ENCODE data around the gene HOXC12. TPM values are rescaled to one million over a fixed set of nuclear protein-coding genes. Genes with fewer than 3 reads are reported as not detected.

HOXC12 gene
- total RNA-seq, 4 donors from 2014 or later = 0.22 to 1.4 TPM; not detected in 2

GRCh38 chr12:54004063-54004840 lies 49.5 kb downstream of the HOXC12 start:
- Histone ChIP-seq H3K4me1 (peaks cover 0 to 88% (median 16%) of the 10 kb centered on the region in 4 donors), H3K27ac (peak overlapping the region; percentile 65 to 99 (median 86)), H3K9me3 (no peaks in the 10 kb centered on the region), H3K4me3 (peak overlapping the region in 3 of 4 donors; percentile 30 to 49 (median 44)), H3K27me3 (peaks cover 0 to 52% of the 10 kb centered on the region in 2 donors), H3K36me3 (peaks cover 0 to 4% (median 0%) of the 10 kb centered on the region in 3 donors)
- WGBS, 2 donors = 37 to 46% methylated on average over 20 of the region's 20 CpGs
- TF ChIP-seq EP300 (IDR thresholded peaks at IDR 0.05) (no peak), POLR2A (IDR thresholded peaks at IDR 0.05) (no peak), CTCF (IDR thresholded peaks at IDR 0.05) (no peak)
- no peak for DNase-seq (ENCODE audit: low spot score in 2 of 2)

GRCh38 chr12:54004841-54005530 lies 50.3 kb downstream of the HOXC12 start:
- DNase-seq (ENCODE audit: low spot score in 2 of 2) = no peak
- no peak for TF ChIP-seq CTCF (IDR thresholded peaks at IDR 0.05)
- TF ChIP-seq EP300 (IDR thresholded peaks at IDR 0.05) = peak in 1 of 2 donors; percentile 59
- TF ChIP-seq POLR2A (IDR thresholded peaks at IDR 0.05) = no peak
- peaks cover 0 to 52% of the 10 kb centered on the region in 2 donors for H3K27me3 ChIP-seq
- peak overlapping the region; percentile 26 to 49 (median 37) for H3K4me3 ChIP-seq
- peaks cover 0 to 90% (median 19%) of the 10 kb centered on the region in 4 donors for H3K4me1 ChIP-seq
- no peaks in the 10 kb centered on the region for H3K9me3 ChIP-seq
- peak overlapping the region; percentile 65 to 99 (median 81) for H3K27ac ChIP-seq
- WGBS, 2 donors = 13 to 21% methylated on average over 31 of the region's 31 CpGs
- peaks cover 0 to 4% (median 0%) of the 10 kb centered on the region in 3 donors for H3K36me3 ChIP-seq

GRCh38 chr12:54005531-54005852 lies 50.8 kb downstream of the HOXC12 start:
- Histone ChIP-seq H3K9me3 (no peaks in the 10 kb centered on the region), H3K27me3 (peaks cover 0 to 48% of the 10 kb centered on the region in 2 donors), H3K4me1 (peaks cover 0 to 89% (median 17%) of the 10 kb centered on the region in 4 donors), H3K4me3 (peak overlapping the region; percentile 26 to 49 (median 37)), H3K27ac (peak overlapping the region; percentile 65 to 99 (median 81)), H3K36me3 (peaks cover 0 to 4% (median 0%) of the 10 kb centered on the region in 3 donors)
- no peak for TF ChIP-seq POLR2A (IDR thresholded peaks at IDR 0.05)
- TF ChIP-seq CTCF (IDR thresholded peaks at IDR 0.05) = no peak
- TF ChIP-seq EP300 (IDR thresholded peaks at IDR 0.05) = no peak
- 4 to 6% methylated on average over 26 of the region's 26 CpGs for WGBS, 2 donors
- no peak for DNase-seq (ENCODE audit: low spot score in 2 of 2)

GRCh38 chr12:54005853-54006558 lies 51.3 kb downstream of the HOXC12 start:
- peaks cover 0 to 89% (median 17%) of the 10 kb centered on the region in 4 donors for H3K4me1 ChIP-seq
- peaks cover 0 to 4% (median 0%) of the 10 kb centered on the region in 3 donors for H3K36me3 ChIP-seq
- H3K27ac ChIP-seq = peak overlapping the region; percentile 65 to 99 (median 81)
- TF ChIP-seq POLR2A (IDR thresholded peaks at IDR 0.05) = peak in 1 of 2 donors; percentile 27
- TF ChIP-seq CTCF (IDR thresholded peaks at IDR 0.05) = peak; percentile 86 to 98 (median 92)
- TF ChIP-seq EP300 (IDR thresholded peaks at IDR 0.05) = peak in 1 of 2 donors; percentile 74
- H3K4me3 ChIP-seq = peak overlapping the region; percentile 30 to 49 (median 41)
- DNase-seq (ENCODE audit: low spot score in 2 of 2) = peak; percentile 92 to 97
- peaks cover 0 to 46% of the 10 kb centered on the region in 2 donors for H3K27me3 ChIP-seq
- no peaks in the 10 kb centered on the region for H3K9me3 ChIP-seq
- 8 to 12% methylated on average over 27 to 39 of the region's 39 CpGs for WGBS, 2 donors
